ENCODE results near the gene ZFY. TPM values are rescaled to one million over a fixed set of nuclear protein-coding genes. Genes with fewer than 3 reads are reported as not detected.

The ZFY gene
- total RNA-seq, 2 experiments from 2014 or later, result 13.4 to 16.8 TPM

DNA sequence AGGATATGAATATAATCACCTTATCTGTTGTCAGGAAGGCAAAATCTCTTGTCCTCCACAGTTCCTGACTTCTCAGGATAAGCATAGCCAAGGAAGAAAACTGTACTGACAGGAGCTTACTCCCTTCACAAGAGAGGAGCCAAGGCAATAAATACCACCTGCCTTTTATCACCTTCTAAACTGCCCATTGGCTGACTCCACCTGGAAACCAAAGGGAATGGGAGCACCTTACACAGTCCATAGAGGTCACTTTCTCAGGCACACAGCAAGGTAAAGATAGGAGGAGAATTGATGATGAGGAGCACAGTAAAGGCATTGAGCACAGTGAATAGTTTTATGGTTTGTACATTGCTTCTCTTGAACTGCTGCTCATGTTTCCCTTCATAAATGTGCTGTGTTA is 72.8 kb downstream of the ZFY start:
- Mint-ChIP-seq H3K4me1 (ENCODE audit: low read depth) (peaks cover 31% of the 10 kb centered on the region), H3K4me3 (no peak overlapping the region), H3K9me3 (no peaks in the 10 kb centered on the region), H3K27ac (no peak overlapping the region), H3K36me3 (ENCODE audit: low read depth) (no peaks in the 10 kb centered on the region), H3K27me3 (no peaks in the 10 kb centered on the region)
- DNase-seq (no peak), ATAC-seq (no peak)
- ChIA-PET POLR2A (interaction anchor here (0.9 kb wide), 1 partner anchor 11 kb away, joined by 3 read pairs; no protein-coding TSS in a partner anchor), CTCF (no interaction called here)
- intact Hi-C loops (cut with micrococcal nuclease), result no loop called here
- TF ChIP-seq, protein P1, sequence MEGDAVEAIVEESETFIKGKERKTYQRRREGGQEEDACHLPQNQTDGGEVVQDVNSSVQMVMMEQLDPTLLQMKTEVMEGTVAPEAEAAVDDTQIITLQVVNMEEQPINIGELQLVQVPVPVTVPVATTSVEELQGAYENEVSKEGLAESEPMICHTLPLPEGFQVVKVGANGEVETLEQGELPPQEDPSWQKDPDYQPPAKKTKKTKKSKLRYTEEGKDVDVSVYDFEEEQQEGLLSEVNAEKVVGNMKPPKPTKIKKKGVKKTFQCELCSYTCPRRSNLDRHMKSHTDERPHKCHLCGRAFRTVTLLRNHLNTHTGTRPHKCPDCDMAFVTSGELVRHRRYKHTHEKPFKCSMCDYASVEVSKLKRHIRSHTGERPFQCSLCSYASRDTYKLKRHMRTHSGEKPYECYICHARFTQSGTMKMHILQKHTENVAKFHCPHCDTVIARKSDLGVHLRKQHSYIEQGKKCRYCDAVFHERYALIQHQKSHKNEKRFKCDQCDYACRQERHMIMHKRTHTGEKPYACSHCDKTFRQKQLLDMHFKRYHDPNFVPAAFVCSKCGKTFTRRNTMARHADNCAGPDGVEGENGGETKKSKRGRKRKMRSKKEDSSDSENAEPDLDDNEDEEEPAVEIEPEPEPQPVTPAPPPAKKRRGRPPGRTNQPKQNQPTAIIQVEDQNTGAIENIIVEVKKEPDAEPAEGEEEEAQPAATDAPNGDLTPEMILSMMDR (IDR thresholded peaks at IDR 0.05), result no peak

DNA sequence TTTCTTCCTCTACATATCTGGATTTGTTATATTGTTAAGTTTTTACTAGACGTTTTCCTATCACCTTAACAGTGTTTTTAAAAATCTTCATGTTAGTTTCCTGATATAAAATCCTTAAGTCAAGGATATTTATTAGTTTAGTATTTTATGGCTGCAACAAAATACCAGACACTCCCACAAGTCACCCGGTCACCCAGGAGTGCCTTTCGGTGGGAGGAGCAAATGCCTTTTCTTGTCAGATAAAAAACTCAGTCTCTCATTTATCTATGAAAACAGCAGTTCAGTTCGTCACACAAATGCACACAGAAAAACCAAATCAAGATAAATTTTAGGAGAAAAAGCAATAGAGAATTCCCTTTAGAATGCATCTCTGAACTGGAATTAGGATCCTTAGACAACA is 77.0 kb downstream of the ZFY start:
- no peak overlapping the region for H3K4me3 Mint-ChIP-seq
- no peaks in the 10 kb centered on the region for H3K27me3 Mint-ChIP-seq
- H3K9me3 Mint-ChIP-seq, result peaks cover 1% of the 10 kb centered on the region
- intact Hi-C loops (cut with micrococcal nuclease), result no loop called here
- ChIA-PET POLR2A (interaction anchor here (0.8 kb wide), 1 partner anchor 155 kb away, joined by 3 read pairs; no protein-coding TSS in a partner anchor), CTCF (no interaction called here)
- H3K4me1 Mint-ChIP-seq (ENCODE audit: low read depth), result peaks cover 28% of the 10 kb centered on the region
- DNase-seq (no peak), ATAC-seq (no peak)
- TF ChIP-seq, protein P1 (IDR thresholded peaks at IDR 0.05), result no peak
- H3K36me3 Mint-ChIP-seq (ENCODE audit: low read depth), result no peaks in the 10 kb centered on the region
- H3K27ac Mint-ChIP-seq, result no peak overlapping the region

DNA sequence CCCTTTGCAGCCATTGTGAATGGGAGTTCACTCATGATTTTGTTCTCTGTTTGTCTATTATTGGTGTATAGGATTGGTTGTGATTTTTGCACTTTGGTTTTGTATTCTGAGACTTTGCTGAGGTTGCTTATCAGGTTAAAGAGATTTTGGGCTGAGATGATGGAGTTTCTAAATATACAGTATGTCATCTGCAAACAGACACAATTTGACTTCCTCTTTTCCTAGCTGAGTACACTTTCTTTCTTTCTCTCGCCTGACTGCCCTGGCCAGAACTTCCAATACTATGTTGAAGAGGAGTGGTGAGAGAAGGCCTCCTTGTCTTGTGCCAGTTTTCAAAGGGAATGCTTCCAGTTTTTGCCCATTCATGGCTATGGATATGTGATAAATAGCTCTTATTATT is 81.4 kb downstream of the ZFY start:
- Mint-ChIP-seq H3K27ac (no peak overlapping the region), H3K4me3 (no peak overlapping the region), H3K36me3 (ENCODE audit: low read depth) (no peaks in the 10 kb centered on the region), H3K9me3 (peaks cover 1% of the 10 kb centered on the region), H3K4me1 (ENCODE audit: low read depth) (peaks cover 37% of the 10 kb centered on the region), H3K27me3 (no peaks in the 10 kb centered on the region)
- TF ChIP-seq, protein P1 (IDR thresholded peaks at IDR 0.05), result no peak
- ATAC-seq, result no peak
- CTCF ChIA-PET, result no interaction called here
- intact Hi-C loops (cut with micrococcal nuclease), result no loop called here
- DNase-seq, result no peak
- POLR2A ChIA-PET, result no interaction called here

DNA sequence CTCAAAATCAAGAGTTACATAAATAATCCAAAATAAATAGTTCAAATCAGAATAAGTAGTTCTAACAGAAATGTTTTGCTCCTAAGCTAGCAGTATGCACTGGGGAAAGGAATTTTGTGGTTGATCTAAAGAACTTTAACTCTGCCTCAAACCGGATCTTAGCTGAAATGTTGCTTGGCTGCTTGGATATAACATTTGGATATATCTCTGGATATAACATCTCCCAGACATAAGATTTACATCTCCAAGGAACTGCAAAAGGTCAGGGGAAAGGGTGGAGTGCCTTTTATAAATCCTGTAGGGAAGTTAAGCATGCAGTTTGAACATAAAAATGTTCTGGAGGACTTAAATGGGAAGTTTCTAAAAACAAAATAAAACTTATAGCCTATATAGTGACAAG is 83.4 kb downstream of the ZFY start:
- Mint-ChIP-seq H3K27me3 (no peaks in the 10 kb centered on the region), H3K9me3 (peaks cover 1% of the 10 kb centered on the region), H3K4me1 (ENCODE audit: low read depth) (peaks cover 34% of the 10 kb centered on the region), H3K27ac (no peak overlapping the region), H3K36me3 (ENCODE audit: low read depth) (no peaks in the 10 kb centered on the region), H3K4me3 (no peak overlapping the region)
- intact Hi-C loops (cut with micrococcal nuclease), result no loop called here
- DNase-seq (no peak), ATAC-seq (no peak)
- TF ChIP-seq, protein P1 (IDR thresholded peaks at IDR 0.05), result no peak
- ChIA-PET POLR2A (interaction anchor here (0.9 kb wide), 1 partner anchor 10 kb away, joined by 3 read pairs; no protein-coding TSS in a partner anchor), CTCF (no interaction called here)

DNA sequence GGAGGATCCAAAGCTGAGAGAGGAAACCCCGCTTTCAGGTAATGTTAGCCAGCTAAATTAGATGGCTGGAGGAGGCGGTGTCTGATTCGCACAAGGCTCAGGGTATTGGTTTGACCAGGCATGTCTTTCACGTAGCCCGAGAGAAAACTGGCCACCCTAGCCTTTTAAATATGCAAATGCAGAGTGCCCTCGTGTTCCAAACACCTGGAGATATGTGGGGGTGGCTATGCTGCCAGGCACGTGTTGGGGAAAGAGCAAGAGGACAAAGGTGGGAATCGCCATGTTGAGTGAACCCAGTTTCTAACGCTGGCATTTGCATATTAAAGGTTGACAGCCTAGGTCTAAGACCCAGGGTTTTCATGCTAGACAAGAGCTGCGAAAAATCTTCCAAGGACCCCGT is 84.4 kb downstream of the ZFY start:
- no peak overlapping the region for H3K27ac Mint-ChIP-seq
- H3K4me1 Mint-ChIP-seq (ENCODE audit: low read depth), result peaks cover 36% of the 10 kb centered on the region
- no peaks in the 10 kb centered on the region for H3K27me3 Mint-ChIP-seq
- ChIA-PET CTCF (no interaction called here), POLR2A (no interaction called here)
- intact Hi-C loops (cut with micrococcal nuclease), result no loop called here
- DNase-seq, result no peak
- H3K36me3 Mint-ChIP-seq (ENCODE audit: low read depth), result no peaks in the 10 kb centered on the region
- H3K4me3 Mint-ChIP-seq, result no peak overlapping the region
- ATAC-seq, result no peak
- peaks cover 1% of the 10 kb centered on the region for H3K9me3 Mint-ChIP-seq
- TF ChIP-seq, protein P1 (IDR thresholded peaks at IDR 0.05), result no peak

Measured in activated CD8-positive, alpha-beta T cell treated with anti-CD3 and anti-CD28 coated beads for 36 hours (primary cell).